NCI-H510A (cell line): ENCODE measurements around the gene STN1.

Source experiments
- DNase-seq: peaks from one replicate; lab custom pipeline; 2025; lab: John Stamatoyannopoulos, UW

Gene STN1

DNA sequence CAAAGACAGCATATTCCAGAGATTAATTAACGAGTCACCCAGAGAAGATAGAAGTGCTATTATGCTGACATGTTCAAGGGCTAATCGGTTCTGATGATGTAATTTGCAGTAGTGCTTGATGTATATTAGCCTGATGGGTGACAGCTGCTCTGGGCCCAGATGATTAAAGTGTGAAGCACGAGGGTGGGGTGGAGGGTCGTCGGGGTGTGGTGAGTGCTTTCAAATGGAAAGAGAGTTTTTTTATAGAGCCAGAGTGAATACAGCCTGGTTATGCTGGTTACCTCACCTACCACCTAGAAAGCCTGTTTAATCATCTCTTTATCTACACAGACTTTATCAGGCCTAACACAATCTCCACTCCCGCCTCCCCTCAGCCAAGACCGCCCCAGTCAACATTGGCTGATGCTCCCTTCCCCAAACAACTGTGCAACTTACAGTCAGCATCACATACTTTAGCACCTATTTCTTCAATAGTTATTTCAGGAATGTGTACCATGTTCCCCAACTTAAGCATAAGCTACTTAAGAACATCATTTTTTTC, 11.5 kb upstream of the STN1 start:
- DNase-seq, result no peak

DNA sequence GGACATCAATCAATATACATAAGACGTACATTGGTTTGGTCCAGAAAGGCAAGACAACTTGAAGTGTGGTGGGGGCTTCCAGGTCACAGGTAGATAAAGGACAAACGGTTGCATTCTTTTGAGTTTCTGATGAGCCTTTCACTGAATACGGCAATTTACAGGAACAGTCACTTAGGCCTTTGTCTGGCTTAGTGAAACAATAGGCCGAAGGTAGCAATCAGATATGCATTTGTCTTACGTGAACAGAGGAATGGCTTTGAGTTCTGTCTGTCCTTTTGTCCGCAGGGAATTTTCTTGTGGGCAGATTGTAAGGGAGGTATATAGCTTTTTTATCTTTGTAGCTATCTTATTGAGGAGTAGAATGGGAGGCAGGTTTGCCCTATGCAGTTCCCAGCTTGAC, 10.8 kb upstream of the STN1 start:
- no peak for DNase-seq

DNA sequence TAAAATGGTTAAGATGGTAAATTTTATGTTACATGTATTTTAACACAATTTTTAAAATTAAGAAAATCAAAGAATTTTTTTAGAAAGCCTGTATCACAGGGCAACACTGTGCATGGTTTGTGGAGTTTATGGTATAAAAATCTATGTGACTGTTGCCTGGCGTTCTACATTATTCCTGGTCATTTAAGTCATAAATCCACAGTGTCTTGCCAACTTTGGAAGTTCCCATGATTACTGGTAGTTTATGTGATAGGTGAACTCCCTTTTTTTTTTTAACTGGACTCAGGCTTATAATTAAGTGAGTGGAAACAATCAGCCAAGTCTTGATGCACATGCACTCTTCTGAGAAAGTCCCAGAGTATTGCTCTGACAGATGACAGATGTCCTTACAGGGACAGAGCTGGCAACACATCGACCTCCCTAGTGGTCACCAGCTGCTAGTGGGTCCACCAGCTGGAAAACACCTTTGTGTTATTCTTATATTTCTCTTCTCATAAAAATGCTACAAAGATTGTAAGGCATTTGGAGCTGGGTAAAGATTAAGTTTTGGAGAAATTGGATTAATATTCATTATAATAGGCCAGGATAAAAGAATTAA, 8.8 kb upstream of the STN1 start:
- DNase-seq, result no peak

DNA sequence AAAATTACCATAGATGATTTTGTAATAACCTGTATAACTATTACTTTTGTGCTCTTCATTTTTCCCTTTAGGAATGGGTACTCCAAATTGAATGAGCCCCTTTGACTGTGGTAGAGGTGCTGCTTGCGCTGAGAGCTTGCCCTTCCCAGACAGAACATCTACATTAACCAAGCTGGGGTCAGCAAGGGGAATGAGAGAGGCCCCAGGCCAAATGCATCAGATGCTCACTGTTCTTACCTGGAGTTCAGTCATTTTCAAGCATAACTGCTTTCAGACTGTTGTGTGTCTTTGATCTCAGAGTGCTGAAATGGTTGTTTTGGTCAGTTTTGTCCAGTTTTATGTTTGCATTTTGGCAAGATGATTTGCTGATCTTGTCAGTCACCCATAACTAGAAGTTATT, 7.6 kb upstream of the STN1 start:
- DNase-seq, result no peak

DNA sequence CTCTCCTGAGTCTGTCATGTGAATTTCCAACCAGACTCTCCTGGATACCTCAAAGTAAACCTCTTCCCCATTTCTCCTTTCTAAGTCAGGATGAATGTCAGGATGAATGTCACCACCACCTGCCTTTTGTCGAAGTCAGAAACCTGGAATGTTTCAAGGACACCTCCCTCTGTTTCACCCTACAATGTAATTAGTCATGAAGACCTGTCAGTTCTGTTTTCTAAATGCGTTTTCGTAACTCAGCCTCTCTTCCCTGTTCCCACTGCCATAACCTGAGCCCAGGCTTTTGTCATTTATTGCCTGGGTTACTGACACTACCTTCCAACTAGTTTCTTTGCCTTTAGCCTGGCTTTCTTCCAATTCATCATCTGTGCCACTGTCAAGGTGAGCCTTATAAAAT, 5.5 kb upstream of the STN1 start:
- DNase-seq, result no peak

- no peak for DNase-seq
These were observed 4.7 kb upstream of the STN1 start for GRCh38 chr10:103922659-103923058.

GRCh38 chr10:103921750-103922195, 3.8 kb upstream of the STN1 start:
- no peak for DNase-seq

DNA sequence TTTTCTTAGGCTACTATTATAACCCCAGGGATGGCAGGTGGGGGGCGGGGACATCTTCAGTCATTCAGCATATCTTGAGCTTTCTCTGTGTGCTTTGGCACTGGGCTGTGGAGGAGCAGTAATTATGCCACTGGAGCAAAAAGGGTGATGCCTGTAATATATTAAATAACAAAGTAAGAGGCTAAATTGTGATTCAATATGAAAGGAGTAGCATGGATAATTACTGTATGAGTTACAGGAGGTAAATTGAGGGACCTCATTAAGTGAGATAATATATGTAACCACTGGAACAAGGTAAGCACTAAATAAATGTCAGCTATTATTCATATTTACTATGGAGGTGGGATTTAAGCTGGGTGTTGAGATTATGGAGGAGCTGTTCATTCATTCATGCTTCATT, 3.3 kb upstream of the STN1 start:
- DNase-seq, result no peak

- DNase-seq, result no peak
These were observed 1.7 kb upstream of the STN1 start for GRCh38 chr10:103919648-103920025.

GRCh38 chr10:103917302-103918052, 507 bp downstream of the STN1 start:
- DNase-seq, result peak; percentile 12

- no peak for DNase-seq
These were observed 1.1 kb downstream of the STN1 start for GRCh38 chr10:103916876-103917275.

DNA sequence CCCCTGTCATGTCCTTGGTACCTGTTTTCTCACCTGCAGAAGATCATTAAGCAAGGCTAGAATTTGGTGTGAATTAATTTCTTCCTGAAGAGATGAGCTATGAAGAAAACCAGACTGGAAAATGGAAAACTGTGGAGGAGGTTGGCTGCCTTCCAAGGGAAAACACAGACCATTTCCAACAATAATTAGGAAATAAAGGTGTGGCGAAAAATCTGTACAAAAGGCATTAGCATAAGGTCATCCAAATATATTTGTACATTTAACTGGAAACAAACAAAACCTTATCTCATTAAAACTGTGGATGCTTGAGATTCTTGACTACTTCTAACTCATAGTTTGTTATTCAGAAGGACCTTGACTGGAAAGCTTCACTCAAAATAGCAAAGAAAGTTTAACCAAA, 1.7 kb downstream of the STN1 start:
- no peak for DNase-seq

- DNase-seq, result no peak
These were observed 2.2 kb downstream of the STN1 start for GRCh38 chr10:103915796-103916195.

DNA sequence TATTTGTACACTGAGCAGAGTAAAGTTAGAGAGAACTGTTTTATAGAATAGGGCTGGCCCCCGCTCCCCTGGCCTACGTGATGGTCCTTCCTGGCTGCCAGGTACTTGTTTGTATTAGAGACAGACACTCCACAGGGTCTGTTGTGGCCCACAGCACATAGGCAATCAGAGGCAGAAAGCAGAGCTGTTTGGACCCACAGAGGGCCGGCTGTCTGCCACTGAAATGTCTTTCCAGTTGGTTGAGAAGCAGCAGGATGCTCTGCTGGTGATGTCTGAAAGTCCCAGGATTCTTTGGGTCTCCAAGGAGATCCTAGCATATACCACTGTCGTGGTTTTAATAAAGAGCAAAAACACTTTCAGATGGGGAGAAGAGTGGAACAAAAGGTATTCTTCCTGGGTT, 5.2 kb downstream of the STN1 start:
- no peak for DNase-seq

- no peak for DNase-seq
These were observed 6.9 kb downstream of the STN1 start for GRCh38 chr10:103911021-103911459.

- DNase-seq, result no peak
These were observed 7.5 kb downstream of the STN1 start for GRCh38 chr10:103910442-103911012.

- DNase-seq, result no peak
These were observed 12.5 kb downstream of the STN1 start for GRCh38 chr10:103905441-103905840.

GRCh38 chr10:103901299-103901698, 16.7 kb downstream of the STN1 start:
- DNase-seq, result no peak

GRCh38 chr10:103899312-103899711, 18.7 kb downstream of the STN1 start:
- DNase-seq, result no peak

DNA sequence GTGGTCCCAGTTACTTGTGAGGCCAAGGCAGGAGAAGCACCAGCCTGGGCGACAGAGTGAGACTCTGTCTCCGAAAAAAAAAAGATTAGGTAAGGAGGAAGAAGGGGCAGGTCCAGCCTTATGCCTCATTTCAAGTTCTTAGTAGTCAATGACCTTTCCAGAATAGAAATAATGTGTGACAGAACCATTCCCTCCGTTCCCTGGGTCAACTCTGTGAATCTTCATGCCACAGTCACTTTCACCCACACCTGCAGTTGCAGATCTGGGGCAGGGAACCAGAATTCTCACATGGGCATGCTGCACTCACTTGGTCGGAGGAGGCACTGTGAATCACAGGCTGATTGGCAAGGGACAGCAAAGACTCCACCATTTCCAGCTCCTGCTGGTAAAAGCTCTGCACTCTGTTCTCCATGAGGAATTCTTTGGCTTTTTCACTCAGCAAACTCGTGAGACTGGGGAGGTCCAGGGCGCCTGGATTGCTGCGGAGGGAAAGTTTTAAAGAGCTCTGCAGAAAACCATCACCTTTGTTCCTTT, 20.7 kb downstream of the STN1 start:
- DNase-seq, result no peak

GRCh38 chr10:103896225-103896624, 21.8 kb downstream of the STN1 start:
- DNase-seq, result no peak

- no peak for DNase-seq
These were observed 22.4 kb downstream of the STN1 start for GRCh38 chr10:103895411-103896186.
